T-helper 9 cell (primary cell): ENCODE results near the gene TMEM135.

Source experiments
- DNase-seq: peaks from one replicate; pipeline ENCODE4 v3.0.0-alpha.2; 2020

Gene TMEM135

GRCh38 chr11:87316491-87316890 lies 278.8 kb downstream of the TMEM135 start:
- no peak for DNase-seq

- DNase-seq = no peak
These were observed 279.7 kb downstream of the TMEM135 start for GRCh38 chr11:87317441-87317840.

- no peak for DNase-seq
These were observed 282.4 kb downstream of the TMEM135 start for GRCh38 chr11:87320123-87320522.

GRCh38 chr11:87322568-87322967 lies 284.8 kb downstream of the TMEM135 start:
- no peak for DNase-seq

GRCh38 chr11:87323899-87324298 lies 286.2 kb downstream of the TMEM135 start:
- no peak for DNase-seq

- DNase-seq = no peak
These were observed 287.2 kb downstream of the TMEM135 start for GRCh38 chr11:87324817-87325489.

GRCh38 chr11:87325490-87325872 lies 287.7 kb downstream of the TMEM135 start:
- no peak for DNase-seq

- DNase-seq = no peak
These were observed 288.9 kb downstream of the TMEM135 start for GRCh38 chr11:87326594-87326993.

- no peak for DNase-seq
These were observed 291.4 kb downstream of the TMEM135 start for GRCh38 chr11:87329172-87329571.

- no peak for DNase-seq
These were observed 292.5 kb downstream of the TMEM135 start for GRCh38 chr11:87330187-87330601.

GRCh38 chr11:87331273-87331672 lies 293.5 kb downstream of the TMEM135 start:
- DNase-seq = no peak

GRCh38 chr11:87338046-87338639 lies 300.4 kb downstream of the TMEM135 start:
- no peak for DNase-seq

- DNase-seq = no peak
These were observed 301.7 kb downstream of the TMEM135 start for GRCh38 chr11:87339416-87339815.

GRCh38 chr11:87347441-87347840 lies 309.7 kb downstream of the TMEM135 start:
- DNase-seq = no peak

- DNase-seq = no peak
These were observed 310.1 kb downstream of the TMEM135 start for GRCh38 chr11:87347854-87348253.

- no peak for DNase-seq
These were observed 313.9 kb downstream of the TMEM135 start for GRCh38 chr11:87351676-87352075.

- peak; percentile 79 for DNase-seq
These were observed 315.3 kb downstream of the TMEM135 start for GRCh38 chr11:87352759-87353707.

- no peak for DNase-seq
These were observed 316.1 kb downstream of the TMEM135 start for GRCh38 chr11:87353771-87354345.

- DNase-seq = no peak
These were observed 317.9 kb downstream of the TMEM135 start for GRCh38 chr11:87355596-87355995.

GRCh38 chr11:87356428-87356827 lies 318.7 kb downstream of the TMEM135 start:
- DNase-seq = no peak

GRCh38 chr11:87358461-87358860 lies 320.7 kb downstream of the TMEM135 start:
- no peak for DNase-seq

GRCh38 chr11:87359401-87359800 lies 321.7 kb downstream of the TMEM135 start:
- no peak for DNase-seq

GRCh38 chr11:87361891-87362290 lies 324.2 kb downstream of the TMEM135 start:
- no peak for DNase-seq
